Gastroesophageal sphincter (tissue), 4 donors: ENCODE results near the gene CEBPZ. TPM values are rescaled to one million over a fixed set of nuclear protein-coding genes. Genes with fewer than 3 reads are reported as not detected.
A peak's percentile ranks its signal among the peaks of the same experiment; 100 is the strongest.

Source experiments
- ATAC-seq: fragments of 150-250 bp; one replicate; pipeline ENCODE4 v1.9.1; 2016; ENCODE audit warnings: mild to moderate bottlenecking, moderate library complexity
- H3K27ac ChIP-seq, 4 donors: fragments of 200-600 bp; sonication (generic) in 3 of 4; 1 replicate in 3 of 4; 2 replicates in 1 of 4; pipeline ENCODE4 v1.5.1; 2016 to 2019
- H3K27me3 ChIP-seq: fragments of 200-600 bp; sonication (generic); one replicate; pipeline ENCODE4 v1.5.1; 2019
- H3K36me3 ChIP-seq, 2 donors: fragments of 200-600 bp; sonication (generic); one replicate each; pipeline ENCODE4 v1.5.1; 2019; ENCODE audit warnings: control low read depth in 1 of 2
- H3K4me1 ChIP-seq, 3 donors: fragments of 200-600 bp; sonication (generic); 1 replicate in 2 of 3; 2 replicates in 1 of 3; pipeline ENCODE4 v1.5.1; 2016 to 2019; ENCODE audit warnings: control low read depth in 2 of 3
- H3K4me3 ChIP-seq, 2 donors: fragments of 200-600 bp; sonication (generic); one replicate each; pipeline ENCODE4 v1.5.1; 2019; ENCODE audit warnings: mild to moderate bottlenecking in 1 of 2, moderate library complexity in 1 of 2
- H3K9me3 ChIP-seq, 3 donors: fragments of 200-600 bp; sonication (generic); one replicate each; pipeline ENCODE4 v1.5.1; 2017 to 2019; ENCODE audit warnings: control low read depth in 2 of 3
- EP300 ChIP-seq: sonication (generic); formaldehyde crosslinking; IDR thresholded peaks from one replicate; pipeline ENCODE4 v1.6.1; 2017; ENCODE audit warnings: antibody characterized with exemption, mild to moderate bottlenecking
- POLR2A ChIP-seq, 2 donors: fragments of 450-650 bp; IDR thresholded peaks; one replicate each; pipeline ENCODE4 v1.6.1; 2017; ENCODE audit warnings: antibody characterized with exemption in 2 of 2, mild to moderate bottlenecking in 2 of 2, moderate library complexity in 1 of 2
- POLR2AphosphoS5 ChIP-seq: sonication (generic); formaldehyde crosslinking; IDR thresholded peaks from one replicate; pipeline ENCODE4 v1.6.1; 2017; ENCODE audit warnings: antibody characterized with exemption
- WGBS, 2 donors: methylation state at CpG; one replicate each; pipeline ENCODE4 v1.1.5; 2018; ENCODE audit warnings: low coverage in 1 of 2; 5-methylcytosine and 5-hydroxymethylcytosine counted together
- total RNA-seq, 4 donors: library from RNA; depleted of rRNA; stranded (reverse); fragments of >200 nt; gene quantifications; one replicate each; pipeline ENCODE4 v1.1.0, GENCODE V29; 2016
- TF ChIP-seq, protein P1 (sequence below), 4 experiments: fragments of 200-600 bp in 2 of 4; fragments of 450-650 bp in 2 of 4; sonication (generic) in 1 of 4; IDR thresholded peaks; one replicate each; pipeline ENCODE4 v1.5.1; 2017 to 2019; ENCODE audit warnings: antibody characterized with exemption in 4 of 4, mild to moderate bottlenecking in 2 of 4, moderate library complexity in 2 of 4

The CEBPZ gene, protein sequence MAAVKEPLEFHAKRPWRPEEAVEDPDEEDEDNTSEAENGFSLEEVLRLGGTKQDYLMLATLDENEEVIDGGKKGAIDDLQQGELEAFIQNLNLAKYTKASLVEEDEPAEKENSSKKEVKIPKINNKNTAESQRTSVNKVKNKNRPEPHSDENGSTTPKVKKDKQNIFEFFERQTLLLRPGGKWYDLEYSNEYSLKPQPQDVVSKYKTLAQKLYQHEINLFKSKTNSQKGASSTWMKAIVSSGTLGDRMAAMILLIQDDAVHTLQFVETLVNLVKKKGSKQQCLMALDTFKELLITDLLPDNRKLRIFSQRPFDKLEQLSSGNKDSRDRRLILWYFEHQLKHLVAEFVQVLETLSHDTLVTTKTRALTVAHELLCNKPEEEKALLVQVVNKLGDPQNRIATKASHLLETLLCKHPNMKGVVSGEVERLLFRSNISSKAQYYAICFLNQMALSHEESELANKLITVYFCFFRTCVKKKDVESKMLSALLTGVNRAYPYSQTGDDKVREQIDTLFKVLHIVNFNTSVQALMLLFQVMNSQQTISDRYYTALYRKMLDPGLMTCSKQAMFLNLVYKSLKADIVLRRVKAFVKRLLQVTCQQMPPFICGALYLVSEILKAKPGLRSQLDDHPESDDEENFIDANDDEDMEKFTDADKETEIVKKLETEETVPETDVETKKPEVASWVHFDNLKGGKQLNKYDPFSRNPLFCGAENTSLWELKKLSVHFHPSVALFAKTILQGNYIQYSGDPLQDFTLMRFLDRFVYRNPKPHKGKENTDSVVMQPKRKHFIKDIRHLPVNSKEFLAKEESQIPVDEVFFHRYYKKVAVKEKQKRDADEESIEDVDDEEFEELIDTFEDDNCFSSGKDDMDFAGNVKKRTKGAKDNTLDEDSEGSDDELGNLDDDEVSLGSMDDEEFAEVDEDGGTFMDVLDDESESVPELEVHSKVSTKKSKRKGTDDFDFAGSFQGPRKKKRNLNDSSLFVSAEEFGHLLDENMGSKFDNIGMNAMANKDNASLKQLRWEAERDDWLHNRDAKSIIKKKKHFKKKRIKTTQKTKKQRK
- 10 to 100 TPM; 22.1 to 48.9 (median 41.8) TPM for total RNA-seq

DNA sequence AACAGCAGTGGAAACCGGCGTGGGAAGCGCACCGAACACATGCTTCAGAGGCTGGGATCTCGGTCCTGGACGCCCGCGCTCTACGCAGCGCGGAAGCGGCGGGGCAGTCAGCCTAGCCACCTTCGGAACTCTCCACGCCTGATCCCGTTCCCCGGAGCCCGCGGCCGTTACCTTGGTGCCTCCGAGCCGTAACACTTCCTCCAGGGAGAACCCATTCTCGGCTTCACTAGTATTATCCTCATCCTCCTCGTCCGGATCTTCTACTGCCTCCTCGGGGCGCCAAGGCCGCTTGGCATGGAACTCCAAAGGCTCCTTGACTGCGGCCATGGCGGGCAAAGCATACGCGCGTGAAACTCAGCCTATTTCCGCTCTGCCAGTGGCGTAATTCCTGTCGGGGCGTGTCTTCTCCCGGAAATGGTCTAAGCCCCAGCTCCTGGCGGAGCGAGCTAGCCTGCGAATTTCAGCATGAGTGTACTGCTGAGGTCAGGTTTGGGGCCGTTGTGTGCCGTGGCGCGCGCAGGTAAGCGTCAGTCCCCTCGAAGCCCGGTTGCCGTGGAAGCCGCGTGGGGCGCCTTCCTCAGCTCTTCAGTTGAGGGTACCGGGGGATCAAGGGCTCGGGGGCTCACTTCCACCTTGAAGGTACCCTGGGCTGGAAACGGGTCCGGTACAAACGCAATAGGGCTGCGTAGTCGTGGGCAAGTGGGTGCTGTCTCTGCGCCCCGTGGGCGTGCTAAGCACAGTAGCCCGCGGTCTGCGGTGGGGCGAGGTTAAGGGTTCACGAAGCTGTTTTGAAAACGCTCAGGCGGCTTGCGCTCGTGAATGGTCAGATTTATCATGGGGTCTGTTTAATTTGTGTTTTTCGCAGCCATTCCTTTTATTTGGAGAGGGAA is at the start of gene CEBPZ, which contains the start of gene NDUFAF7:
Gene CEBPZ, minus strand, starts transcription at position 356 of the 890 bp plus-strand sequence. Its CDS starts 29 bp downstream, at position 327.
Gene NDUFAF7, plus strand, starts transcription at position 418 of the 890 bp plus-strand sequence. Its CDS starts 48 bp downstream, at position 466.
- peaks cover 0 to 30% of the 10 kb centered on the region in 2 donors for H3K36me3 ChIP-seq
- no peaks in the 10 kb centered on the region for H3K27me3 ChIP-seq
- ATAC-seq = peak; percentile 96
- peak within 1 kb of the TSS; percentile 72 to 85 for H3K4me3 ChIP-seq
- no peaks in the 10 kb centered on the region for H3K9me3 ChIP-seq
- H3K27ac ChIP-seq = peak within 1 kb of the TSS; percentile 82 to 97 (median 94)
- H3K4me1 ChIP-seq = peaks cover 6 to 51% (median 24%) of the 10 kb centered on the region in 3 donors
- TF ChIP-seq POLR2A (IDR thresholded peaks at IDR 0.05) (peak; percentile 79 to 82), EP300 (no peak), POLR2AphosphoS5 (peak; percentile 94)
- TF ChIP-seq, protein P1, sequence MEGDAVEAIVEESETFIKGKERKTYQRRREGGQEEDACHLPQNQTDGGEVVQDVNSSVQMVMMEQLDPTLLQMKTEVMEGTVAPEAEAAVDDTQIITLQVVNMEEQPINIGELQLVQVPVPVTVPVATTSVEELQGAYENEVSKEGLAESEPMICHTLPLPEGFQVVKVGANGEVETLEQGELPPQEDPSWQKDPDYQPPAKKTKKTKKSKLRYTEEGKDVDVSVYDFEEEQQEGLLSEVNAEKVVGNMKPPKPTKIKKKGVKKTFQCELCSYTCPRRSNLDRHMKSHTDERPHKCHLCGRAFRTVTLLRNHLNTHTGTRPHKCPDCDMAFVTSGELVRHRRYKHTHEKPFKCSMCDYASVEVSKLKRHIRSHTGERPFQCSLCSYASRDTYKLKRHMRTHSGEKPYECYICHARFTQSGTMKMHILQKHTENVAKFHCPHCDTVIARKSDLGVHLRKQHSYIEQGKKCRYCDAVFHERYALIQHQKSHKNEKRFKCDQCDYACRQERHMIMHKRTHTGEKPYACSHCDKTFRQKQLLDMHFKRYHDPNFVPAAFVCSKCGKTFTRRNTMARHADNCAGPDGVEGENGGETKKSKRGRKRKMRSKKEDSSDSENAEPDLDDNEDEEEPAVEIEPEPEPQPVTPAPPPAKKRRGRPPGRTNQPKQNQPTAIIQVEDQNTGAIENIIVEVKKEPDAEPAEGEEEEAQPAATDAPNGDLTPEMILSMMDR (IDR thresholded peaks at IDR 0.05) = peak in 2 of 4 experiments; percentile 8 to 9
- WGBS, 2 donors = 0 to 1% methylated on average over 13 to 41 of the region's 73 CpGs

DNA sequence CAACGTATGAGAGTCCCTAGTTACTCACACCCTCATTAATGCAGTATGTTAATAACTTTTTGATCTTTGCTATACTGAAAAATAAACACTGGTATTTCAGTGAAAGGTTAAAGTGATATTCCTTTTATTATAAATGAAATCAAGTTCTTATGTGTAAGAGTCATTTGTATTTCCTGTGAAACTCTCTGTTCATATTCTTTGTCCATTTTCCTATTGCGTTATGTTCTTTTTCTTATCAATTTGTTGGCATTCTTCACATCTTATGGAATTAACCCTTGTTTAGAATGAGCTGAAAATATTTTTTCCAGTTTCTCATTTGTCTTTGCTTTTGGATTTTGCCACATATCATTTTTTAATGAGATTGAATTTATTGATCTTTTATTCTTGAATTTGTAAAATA is 44.9 kb upstream of the CEBPZ start:
- ATAC-seq = no peak
- H3K27me3 ChIP-seq = no peaks in the 10 kb centered on the region
- no peak overlapping the region for H3K27ac ChIP-seq
- H3K36me3 ChIP-seq = peaks cover 0 to 77% of the 10 kb centered on the region in 2 donors
- 78 to 82% methylated on average over 2 of the region's 2 CpGs for WGBS, 2 donors
- no peaks in the 10 kb centered on the region for H3K9me3 ChIP-seq
- no peaks in the 10 kb centered on the region for H3K4me1 ChIP-seq
- H3K4me3 ChIP-seq = no peak overlapping the region
- TF ChIP-seq, protein P1 (IDR thresholded peaks at IDR 0.05) = no peak
- TF ChIP-seq EP300 (no peak), POLR2AphosphoS5 (no peak), POLR2A (IDR thresholded peaks at IDR 0.05) (no peak)

DNA sequence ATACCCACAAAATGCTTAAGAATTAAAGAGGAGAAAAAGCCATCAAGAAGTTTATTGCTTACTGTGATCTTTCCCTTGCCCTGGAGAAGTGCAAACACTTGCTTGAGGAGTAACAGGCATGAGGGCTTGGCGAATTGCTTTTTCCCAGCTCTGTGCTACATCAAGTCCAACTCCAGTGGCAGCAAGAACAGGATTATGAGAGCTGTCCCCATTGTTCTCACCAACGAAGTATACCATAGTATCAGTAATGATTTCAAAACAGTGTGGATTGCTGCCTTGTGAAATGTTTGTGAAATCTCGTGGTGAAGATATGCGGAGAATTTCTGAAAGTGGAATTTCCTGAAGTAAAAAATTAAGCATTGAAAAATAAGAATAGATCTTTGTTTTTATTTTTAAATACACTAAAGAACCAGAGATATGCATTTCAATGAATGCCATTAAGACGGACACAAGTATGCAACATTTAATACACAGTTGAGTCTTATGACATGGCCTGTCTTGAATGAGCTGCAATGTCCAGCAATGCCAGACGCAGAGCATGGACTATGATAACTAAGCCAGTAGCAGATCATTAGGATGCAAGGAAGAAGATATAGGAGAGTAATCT is 43.1 kb upstream of the CEBPZ start:
- TF ChIP-seq POLR2A (IDR thresholded peaks at IDR 0.05) (no peak), EP300 (no peak), POLR2AphosphoS5 (no peak)
- TF ChIP-seq, protein P1 (IDR thresholded peaks at IDR 0.05) = no peak
- no peaks in the 10 kb centered on the region for H3K9me3 ChIP-seq

More for the DNA sequence above, 43.1 kb upstream of the CEBPZ start:
- Histone ChIP-seq H3K36me3 (peaks cover 0 to 78% of the 10 kb centered on the region in 2 donors), H3K4me1 (no peaks in the 10 kb centered on the region), H3K4me3 (no peak overlapping the region), H3K27me3 (no peaks in the 10 kb centered on the region), H3K27ac (no peak overlapping the region)
- ATAC-seq = no peak
- 69 to 75% methylated on average over 3 to 6 of the region's 6 CpGs for WGBS, 2 donors
